SKM-1 (cell line): ENCODE results near the gene RANGAP1.
A peak's percentile ranks its signal among the peaks of the same experiment; 100 is the strongest.

ENCODE experiments used
- DNase-seq: peaks from one replicate; lab custom pipeline; 2025; ENCODE audit not compliant: unreplicated experiment; lab: John Stamatoyannopoulos, UW

Gene RANGAP1

DNA sequence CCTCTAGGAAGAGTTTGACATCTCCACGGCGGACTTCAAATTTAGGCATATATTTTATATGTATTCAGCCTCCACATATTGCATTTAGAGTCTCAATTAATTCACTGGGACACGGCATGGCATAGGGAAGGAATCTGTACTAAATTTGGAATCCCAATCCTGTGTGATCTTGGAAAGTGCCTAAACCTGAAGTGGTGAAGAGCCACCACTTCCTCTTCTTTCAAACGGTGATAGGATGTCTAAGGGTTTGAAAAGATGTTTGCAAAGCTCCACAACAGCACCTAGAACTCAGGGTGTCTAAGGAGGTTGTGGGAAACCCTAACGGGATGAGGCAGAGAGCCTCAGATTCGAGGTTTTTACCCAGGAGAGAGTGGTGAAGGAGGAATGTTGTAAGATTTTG lies 81.9 kb downstream of the RANGAP1 start:
- DNase-seq, result no peak

GRCh38 chr22:41203118-41203517 lies 82.9 kb downstream of the RANGAP1 start:
- DNase-seq, result no peak

DNA sequence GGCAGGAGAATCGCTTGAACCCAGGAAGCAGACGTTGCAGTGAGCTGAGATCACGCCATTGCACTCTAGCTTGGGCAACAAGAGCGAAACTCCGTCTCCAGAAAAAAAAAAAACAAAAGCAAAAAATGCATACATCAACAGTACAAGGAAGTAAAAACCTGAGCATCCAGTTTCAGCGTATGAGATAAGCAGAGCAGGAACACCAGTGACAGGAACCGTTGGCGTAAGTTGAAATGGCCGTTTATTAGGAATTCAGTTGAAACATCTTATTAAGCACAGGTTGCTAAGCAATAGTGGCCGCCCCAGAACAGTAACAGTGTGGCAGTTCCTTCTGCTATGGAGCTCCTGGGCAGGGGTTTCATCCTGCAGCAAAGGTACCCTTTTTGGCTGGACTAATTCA lies 84.8 kb downstream of the RANGAP1 start:
- no peak for DNase-seq

- no peak for DNase-seq
Observed at GRCh38 chr22:41198027-41198580, 87.9 kb downstream of the RANGAP1 start.

- DNase-seq, result peak; percentile 55
Observed at GRCh38 chr22:41197038-41197972, 88.7 kb downstream of the RANGAP1 start.
